K562 (cell line): Measurements from ENCODE around the gene BAD. TPM values are rescaled to one million over a fixed set of nuclear protein-coding genes. Genes with fewer than 3 reads are reported as not detected.

ENCODE experiments used
- ATAC-seq: fragments of 200-7000 bp; cut with Tn5 transposase; 3 replicates; pipeline ENCODE4 v1.9.1; 2020; ENCODE audit warnings: moderate library complexity
- BruUV-seq: library from RNA; stranded (reverse); fragments of 400-500 nt; replicated peaks from 2 replicates; lab custom pipeline; 2021; lab: Mats Ljungman, UMichigan
- CTCF ChIA-PET: fragments of 300-600 bp; formaldehyde crosslinking; extraction: SDS; loops from one replicate; lab custom pipeline; 2021; ENCODE audit warnings: low intra/inter-chr PET ratio; lab: Yijun Ruan, JAX
- POLR2A ChIA-PET: fragments of 300-600, 350-650 bp; sonication (Branson Sonifier 250); formaldehyde crosslinking; extraction: SDS; loops from one replicate; lab custom pipeline; 2021; ENCODE audit warnings: antibody characterized with exemption, inconsistent platforms; lab: Yijun Ruan, JAX
- DNase-seq, 4 experiments: peaks; one replicate each; pipeline versions ENCODE4 v3.0.0 to v3.0.0-alpha.2; 2011 to 2018; ENCODE audit warnings: low spot score in 3 of 4, mixed read lengths in 3 of 4; ENCODE audit errors: extremely low read depth in 1 of 4
- FAIRE-seq: peaks from 2 replicates; lab custom pipeline; 2011; peaks lifted over from hg19 to GRCh38; lab: Jason Lieb, UNC
- H2AFZ ChIP-seq: 2 replicates; pipeline ENCODE4 v1.6.0; 2011; ENCODE audit warnings: low read depth, low read length, control low read depth, inconsistent platforms
- H3K27ac ChIP-seq: fragments of 200-600 bp; 3 replicates; pipeline ENCODE4 v1.8.0; 2011; ENCODE audit warnings: low read depth, mild to moderate bottlenecking, control low read depth, inconsistent platforms, low read length, moderate library complexity, mixed read lengths; ENCODE audit errors: extremely low read depth
- H3K27me3 ChIP-seq, 2 experiments: fragments of 300-600 bp in 1 of 2; 2 replicates in 1 of 2; 3 replicates in 1 of 2; pipeline versions ENCODE4 v1.6.0 to v1.8.0; 2011; ENCODE audit warnings: inconsistent platforms in 2 of 2, low read length in 2 of 2, mild to moderate bottlenecking in 1 of 2, mixed read lengths in 1 of 2, moderate library complexity in 1 of 2; ENCODE audit not compliant: control insufficient read depth in 2 of 2, insufficient read depth in 2 of 2
- H3K36me3 ChIP-seq: fragments of 300-600 bp; 3 replicates; pipeline ENCODE4 v1.8.0; 2011; ENCODE audit warnings: mild to moderate bottlenecking, low read length, inconsistent platforms; ENCODE audit not compliant: control insufficient read depth, insufficient read depth
- H3K4me1 ChIP-seq, 2 experiments: fragments of 200-600 bp in 1 of 2; replicated peaks in 1 of 2; 2 replicates in 1 of 2; 3 replicates in 1 of 2; pipeline versions ENCODE4 v1.5.1 to v1.8.0; 2011; ENCODE audit warnings: inconsistent platforms in 2 of 2, low read length in 2 of 2, mild to moderate bottlenecking in 1 of 2, mixed read lengths in 1 of 2, moderate library complexity in 1 of 2; ENCODE audit not compliant: control insufficient read depth in 2 of 2, insufficient read depth in 2 of 2
- H3K4me2 ChIP-seq: 2 replicates; pipeline ENCODE4 v1.6.1; 2011; ENCODE audit warnings: low read length, control low read depth, inconsistent platforms, mixed read lengths; ENCODE audit not compliant: insufficient read depth
- H3K4me3 ChIP-seq: fragments of 200-600 bp; sonication (generic), shearing (Covaris generic); 2 replicates; pipeline ENCODE4 v1.5.1; 2016; ENCODE audit warnings: control low read depth, inconsistent platforms
- H3K79me2 ChIP-seq: fragments of 200-600 bp; 3 replicates; pipeline ENCODE4 v1.8.0; 2011; ENCODE audit warnings: low read length, inconsistent platforms; ENCODE audit not compliant: control insufficient read depth, insufficient read depth
- H3K9ac ChIP-seq, 2 experiments: 2 replicates each; pipeline versions ENCODE4 v1.6.0 to v1.6.1; 2011; ENCODE audit warnings: low read depth in 2 of 2, low read length in 2 of 2, control low read depth in 1 of 2, inconsistent platforms in 1 of 2, mild to moderate bottlenecking in 1 of 2, mixed read lengths in 1 of 2; ENCODE audit not compliant: insufficient read depth in 1 of 2
- H3K9me1 ChIP-seq: one replicate; pipeline ENCODE4 v1.6.0; 2011; ENCODE audit warnings: inconsistent platforms, mild to moderate bottlenecking, low read length, moderate library complexity; ENCODE audit not compliant: control insufficient read depth, insufficient read depth
- H3K9me3 ChIP-seq: replicated peaks from 2 replicates; pipeline ENCODE4 v1.5.1; 2011; ENCODE audit warnings: low read depth, low read length, inconsistent platforms; ENCODE audit not compliant: control insufficient read depth, insufficient read depth
- H4K20me1 ChIP-seq: replicated peaks from 2 replicates; pipeline ENCODE4 v1.6.1; 2011; ENCODE audit warnings: low read length, inconsistent platforms, mixed read lengths; ENCODE audit not compliant: control insufficient read depth, insufficient read depth
- CBX2 ChIP-seq: fragments of 200-600 bp; sonication (generic); IDR thresholded peaks from one replicate; pipeline ENCODE4 v1.6.1; 2012; ENCODE audit warnings: mild to moderate bottlenecking, low read length, inconsistent platforms; ENCODE audit not compliant: insufficient read depth, poor library complexity, severe bottlenecking
- CHD4 ChIP-seq: fragments of 200-600 bp; sonication (generic); IDR thresholded peaks from 3 replicates; pipeline ENCODE4 v1.6.1; 2012; ENCODE audit warnings: low read depth, mild to moderate bottlenecking, mixed read lengths, low read length, inconsistent platforms; ENCODE audit not compliant: insufficient read depth, insufficient replicate concordance, poor library complexity, severe bottlenecking
- CSDE1 ChIP-seq, 2 experiments: fragments of 450-650 bp; IDR thresholded peaks; 2 replicates each; pipeline ENCODE4 v1.6.1; 2016; ENCODE audit warnings: mild to moderate bottlenecking in 1 of 2
- E2F5 ChIP-seq: sonication (generic); formaldehyde crosslinking; IDR thresholded peaks from 2 replicates; pipeline ENCODE4 v1.8.0; 2022; ENCODE audit warnings: mild to moderate bottlenecking, missing genetic modification reagents
- ELK3 ChIP-seq: fragments of 450-650 bp; formaldehyde crosslinking; IDR thresholded peaks from 2 replicates; pipeline ENCODE4 v1.4.0; 2020; ENCODE audit warnings: mild to moderate bottlenecking
- IFI16 ChIP-seq: fragments of 250-450 bp; sonication (Bioruptor Pico); IDR thresholded peaks from 2 replicates; pipeline ENCODE4 v2.1.2; 2022; ENCODE audit warnings: mild to moderate bottlenecking, inconsistent platforms
- JUND ChIP-seq, 2 experiments: IDR thresholded peaks; 2 replicates in 1 of 2; 3 replicates in 1 of 2; pipeline ENCODE4 v1.6.1; 2011; ENCODE audit warnings: borderline replicate concordance in 2 of 2, low read depth in 2 of 2, low read length in 2 of 2, improper control_type of control experiment in 1 of 2, missing biosample characterization in 1 of 2, missing genetic modification characterization in 1 of 2, missing genetic modification reagents in 1 of 2
- KAT2B ChIP-seq: IDR thresholded peaks from one replicate; pipeline ENCODE4 v1.6.1; 2012; ENCODE audit warnings: low read depth, mild to moderate bottlenecking, control low read depth, inconsistent platforms, low read length, moderate library complexity
- KDM1A ChIP-seq, 2 experiments: fragments of 450-650 bp; IDR thresholded peaks; 2 replicates each; pipeline ENCODE4 v1.6.1; 2016; ENCODE audit warnings: mild to moderate bottlenecking in 2 of 2
- NR2C2 ChIP-seq, 2 experiments: fragments of 200-800 bp in 1 of 2; sonication (Bioruptor generic) in 1 of 2; sonication (generic) in 1 of 2; formaldehyde crosslinking in 1 of 2; IDR thresholded peaks; 2 replicates each; pipeline versions ENCODE4 v1.6.1 to v1.8.0; 2016 to 2022; ENCODE audit warnings: mild to moderate bottlenecking in 1 of 2, missing compliant biosample characterization in 1 of 2, missing genetic modification characterization in 1 of 2, missing genetic modification reagents in 1 of 2
- PML ChIP-seq: IDR thresholded peaks from 2 replicates; pipeline ENCODE4 v1.6.1; 2012; ENCODE audit warnings: low read length, inconsistent platforms
- RBM39 ChIP-seq: fragments of 200-400 bp; formaldehyde crosslinking; optimal IDR thresholded peaks from 2 replicates; pipeline ENCODE3; 2018; ENCODE audit warnings: low read depth, low read length
- SIN3A ChIP-seq, 2 experiments: fragments of 150-350 bp in 1 of 2; IDR thresholded peaks; 2 replicates each; pipeline ENCODE4 v1.6.1; 2011 to 2016; ENCODE audit warnings: borderline replicate concordance in 2 of 2, low read depth in 2 of 2, low read length in 2 of 2, mild to moderate bottlenecking in 2 of 2, moderate library complexity in 2 of 2; ENCODE audit not compliant: control insufficient read depth in 1 of 2
- SMARCA4 ChIP-seq: fragments of 450-650 bp; IDR thresholded peaks from 2 replicates; pipeline ENCODE4 v1.6.1; 2016
- SMARCE1 ChIP-seq: fragments of 450-650 bp; IDR thresholded peaks from 2 replicates; pipeline ENCODE4 v1.7.1; 2016; ENCODE audit warnings: mild to moderate bottlenecking
- TBP ChIP-seq: optimal IDR thresholded peaks from 2 replicates; pipeline ENCODE3; 2011; ENCODE audit warnings: low read depth, low read length, improper control_type of control experiment
- TCF3 ChIP-seq: sonication (generic); formaldehyde crosslinking; IDR thresholded peaks from 2 replicates; pipeline ENCODE4 v1.4.0; 2020; ENCODE audit warnings: mild to moderate bottlenecking, missing genetic modification reagents
- ZNF740 ChIP-seq, 3 experiments: fragments of 200-800 bp in 1 of 3; sonication (Bioruptor generic) in 1 of 3; sonication (generic) in 1 of 3; formaldehyde crosslinking in 1 of 3; IDR thresholded peaks; 2 replicates each; pipeline versions ENCODE4 v1.6.1 to v1.8.0; 2016 to 2022; ENCODE audit warnings: mild to moderate bottlenecking in 2 of 3, missing compliant biosample characterization in 2 of 3, missing genetic modification characterization in 2 of 3, missing genetic modification reagents in 1 of 3
- WGBS: fragments of 100-300 bp; shearing (Covaris generic); methylation state at CpG from one replicate; pipeline ENCODE4 v1.1.6; 2016; ENCODE audit warnings: low coverage, mixed read lengths; ENCODE audit not compliant: insufficient coverage; ENCODE audit errors: missing lambda C conversion rate; 5-methylcytosine and 5-hydroxymethylcytosine counted together
- in situ Hi-C: fragments of 300-500 bp; cut with MboI; formaldehyde crosslinking; loops from 4 replicates; pipeline ENCODE4 v1.15.0; 2018; ENCODE audit warnings: inconsistent platforms, mixed read lengths
- intact Hi-C: fragments of 100-400 bp; cut with micrococcal nuclease; formaldehyde crosslinking; loops from 2 replicates; pipeline ENCODE4 v1.14.2; 2022
- polyA plus RNA-seq, 8 experiments: library from polyadenylated mRNA; depleted of rRNA in 4 of 8; stranded (reverse) in 5 of 8; unstranded in 3 of 8; fragments of >200 nt; fragmentation: Nextera tagmentation in 2 of 8; fragmentation: Illumina TruSeq in 1 of 8; extraction: Ambion mirVana in 2 of 8; extraction: Trizol in 1 of 8; gene quantifications; 2 replicates each; pipeline versions ENCODE4 v1.2.1 to v1.2.3, GENCODE V29; 2011 to 2014; ENCODE audit warnings: inconsistent platforms in 1 of 8, missing spikeins in 1 of 8
- total RNA-seq, 7 experiments: library from RNA; depleted of rRNA in 6 of 7; stranded (reverse); fragments of >200 nt in 6 of 7; fragmentation: Illumina TruSeq in 2 of 7; extraction: Trizol in 2 of 7; gene quantifications; 2 replicates each; pipeline versions ENCODE4 v1.2.1 to v1.2.3, GENCODE V29; 2011 to 2021; ENCODE audit warnings: low replicate concordance in 1 of 7

BAD gene
- total and polyA plus RNA-seq, 9 of the 15 experiments (the other 6 are each of a cell fraction or from before 2014, with no cell fraction given), result 0.61 to 45.6 (median 11.8) TPM

- no peak for TF ChIP-seq CBX2
- no peak for TF ChIP-seq KDM1A (IDR thresholded peaks at IDR 0.05)
- no peak for TF ChIP-seq JUND (IDR thresholded peaks at IDR 0.05; ENCODE audit: borderline replicate concordance, low read depth, low read length)
- no peak for TF ChIP-seq JUND (tag; IDR thresholded peaks at IDR 0.05; ENCODE audit: borderline replicate concordance, low read depth, low read length)
These were observed 52.9 kb downstream of the BAD start (continued) for GRCh38 chr11:64231546-64231945.

- in situ Hi-C loops, result no loop called here
- peak; percentile 54 for FAIRE-seq
- Histone ChIP-seq H3K9me3 (no peaks in the 10 kb centered on the region), H4K20me1 (no peaks in the 10 kb centered on the region), H3K4me2 (peak overlapping the region; percentile 95), H3K4me1 (peaks cover 37 to 82% of the 10 kb centered on the region in 2 experiments), H3K4me3 (peak overlapping the region; percentile 76), H3K27me3 (no peaks in the 10 kb centered on the region), H3K36me3 (peaks cover 17% of the 10 kb centered on the region; the same call in 2 of the 3 replicates), H3K79me2 (peaks cover 57% of the 10 kb centered on the region), H3K9me1 (no peaks in the 10 kb centered on the region), H2AFZ (peak overlapping the region; percentile 88), H3K9ac (peak overlapping the region; percentile 91 to 96), H3K27ac (peak overlapping the region; percentile 92)
- ChIA-PET POLR2A (interaction anchor here (0.5 to 2.5 kb wide), 4 partner anchors 7 to 24 kb away, joined by 3 to 11 read pairs (median 3); partner anchors contain the start of gene FERMT3), CTCF (no interaction called here)
- no peak for ATAC-seq
- DNase-seq, result peak in 1 of 4 experiments; percentile 50
- BruUV-seq, result no TSS peak
- WGBS, result 3% methylated on average over 8 of the region's 8 CpGs
- intact Hi-C loops, result loop anchor here (2.0 kb wide), 2 partner anchors 24 to 46 kb away; partner anchors contain the start of gene FERMT3
- TF ChIP-seq CSDE1 (IDR thresholded peaks at IDR 0.05) (no peak), KAT2B (no peak), SMARCA4 (no peak), NR2C2 (CRISPR knock-in tag; IDR thresholded peaks at IDR 0.05) (no peak), NR2C2 (tag; IDR thresholded peaks at IDR 0.05) (no peak), RBM39 (no peak), IFI16 (CRISPR knock-in tag) (no peak), ZNF740 (CRISPR knock-in tag; IDR thresholded peaks at IDR 0.05) (no peak), ZNF740 (tag; IDR thresholded peaks at IDR 0.05) (peak in 1 of 2 experiments; percentile 46; a peak in 1 of 4 replicates), E2F5 (no peak), CHD4 (peak; percentile 36), ELK3 (CRISPR knock-in tag) (no peak), TCF3 (no peak), SIN3A (IDR thresholded peaks at IDR 0.05; ENCODE audit: borderline replicate concordance in 2 of 2, control insufficient read depth in 1 of 2, low read depth in 2 of 2, low read length in 2 of 2) (no peak), PML (no peak), SMARCE1 (no peak), TBP (peak; percentile 3)
These were observed 53.5 kb downstream of the BAD start for GRCh38 chr11:64230985-64231365.
